K562 (cell line): Measurements from ENCODE around the gene TEX54. TPM values are rescaled to one million over a fixed set of nuclear protein-coding genes. Genes with fewer than 3 reads are reported as not detected.

Experiments used
- ATF6 ChIP-seq: sonication (generic); formaldehyde crosslinking; IDR thresholded peaks from 2 replicates; pipeline ENCODE4 v1.4.0; 2020; ENCODE audit warnings: mild to moderate bottlenecking, missing genetic modification reagents
- CTBP1 ChIP-seq: fragments of 450-650 bp; IDR thresholded peaks from 2 replicates; pipeline ENCODE4 v1.6.1; 2016; ENCODE audit warnings: borderline replicate concordance
- ELF4 ChIP-seq: fragments of 450-650 bp; formaldehyde crosslinking; IDR thresholded peaks from 2 replicates; pipeline ENCODE4 v1.4.0; 2022; ENCODE audit warnings: missing genetic modification characterization
- FOXP1 ChIP-seq: sonication (generic); formaldehyde crosslinking; IDR thresholded peaks from 2 replicates; pipeline ENCODE4 v1.8.0; 2022; ENCODE audit warnings: mild to moderate bottlenecking, missing genetic modification reagents
- GABPB1 ChIP-seq: sonication (generic); formaldehyde crosslinking; IDR thresholded peaks from 2 replicates; pipeline ENCODE4 v1.8.0; 2022; ENCODE audit warnings: mild to moderate bottlenecking, missing genetic modification reagents
- MITF ChIP-seq: IDR thresholded peaks from 2 replicates; pipeline ENCODE4 v1.6.1; 2014; ENCODE audit warnings: antibody characterized with exemption
- NRF1 ChIP-seq, 2 experiments: fragments of 450-650 bp; IDR thresholded peaks in 1 of 2; conservative IDR thresholded peaks in 1 of 2; 2 replicates each; pipeline ENCODE4 v1.6.1; 2014; ENCODE audit warnings: mild to moderate bottlenecking in 2 of 2
- PHB ChIP-seq: fragments of 250-450 bp; sonication (Bioruptor Pico); IDR thresholded peaks from 2 replicates; pipeline ENCODE4 v1.5.0; 2021
- RBM14 ChIP-seq: fragments of 200-400 bp; formaldehyde crosslinking; IDR thresholded peaks from 2 replicates; pipeline ENCODE4 v1.6.1; 2018; ENCODE audit warnings: low read depth, mild to moderate bottlenecking, low read length, moderate library complexity, borderline replicate concordance; ENCODE audit not compliant: insufficient read depth
- SETDB1 ChIP-seq: IDR thresholded peaks from one replicate; pipeline ENCODE4 v1.6.1; 2012; ENCODE audit warnings: low read length, control low read depth, inconsistent platforms
- SNIP1 ChIP-seq: fragments of 450-650 bp; IDR thresholded peaks from 2 replicates; pipeline ENCODE4 v1.7.1; 2017; ENCODE audit warnings: low read depth, mild to moderate bottlenecking
- THAP7 ChIP-seq: fragments of 250-450 bp; sonication (Bioruptor Pico); IDR thresholded peaks from 2 replicates; pipeline ENCODE4 v1.5.0; 2021
- ZBTB11 ChIP-seq, 3 experiments: fragments of 200-800 bp in 1 of 3; fragments of 250-450 bp in 1 of 3; fragments of 450-650 bp in 1 of 3; sonication (Bioruptor Pico) in 1 of 3; sonication (Bioruptor generic) in 1 of 3; formaldehyde crosslinking in 1 of 3; IDR thresholded peaks; 2 replicates each; pipeline versions ENCODE4 v1.6.1 to v1.8.0; 2016 to 2022; ENCODE audit warnings: mild to moderate bottlenecking in 2 of 3, missing genetic modification characterization in 2 of 3, missing compliant biosample characterization in 1 of 3, moderate library complexity in 1 of 3
- ZBTB7A ChIP-seq: IDR thresholded peaks from 2 replicates; pipeline ENCODE4 v1.6.1; 2011; ENCODE audit warnings: low read depth, mild to moderate bottlenecking, low read length, moderate library complexity, borderline replicate concordance; ENCODE audit not compliant: control insufficient read depth
- ZFP36 ChIP-seq: fragments of 150-350 bp; IDR thresholded peaks from 2 replicates; pipeline ENCODE4 v1.6.1; 2018; ENCODE audit warnings: low read length, low read depth; ENCODE audit not compliant: partially characterized antibody
- ZNF347 ChIP-seq: fragments of 450-650 bp; formaldehyde crosslinking; IDR thresholded peaks from 2 replicates; pipeline ENCODE4 v1.4.0; 2020; ENCODE audit warnings: low read depth, mild to moderate bottlenecking, moderate library complexity
- ZNF551 ChIP-seq: fragments of 250-450 bp; sonication (Bioruptor Pico); IDR thresholded peaks from 2 replicates; pipeline ENCODE4 v1.5.0; 2021; ENCODE audit warnings: mild to moderate bottlenecking, moderate library complexity
- ZNF57 ChIP-seq: fragments of 450-650 bp; formaldehyde crosslinking; IDR thresholded peaks from 2 replicates; pipeline ENCODE4 v1.4.0; 2020; ENCODE audit warnings: mild to moderate bottlenecking, moderate library complexity
- ZNF583 ChIP-seq: fragments of 250-450 bp; sonication (Bioruptor Pico); IDR thresholded peaks from 2 replicates; pipeline ENCODE4 v1.4.0; 2020
- ZNF778 ChIP-seq: fragments of 450-650 bp; formaldehyde crosslinking; IDR thresholded peaks from 2 replicates; pipeline ENCODE4 v1.4.0; 2020; ENCODE audit warnings: mild to moderate bottlenecking, moderate library complexity
- polyA plus RNA-seq, 8 experiments: library from polyadenylated mRNA; depleted of rRNA in 4 of 8; stranded (reverse) in 5 of 8; unstranded in 3 of 8; fragments of >200 nt; fragmentation: Nextera tagmentation in 2 of 8; fragmentation: Illumina TruSeq in 1 of 8; extraction: Ambion mirVana in 2 of 8; extraction: Trizol in 1 of 8; gene quantifications; 2 replicates each; pipeline versions ENCODE4 v1.2.1 to v1.2.3, GENCODE V29; 2011 to 2014; ENCODE audit warnings: inconsistent platforms in 1 of 8, missing spikeins in 1 of 8
- total RNA-seq, 7 experiments: library from RNA; depleted of rRNA in 6 of 7; stranded (reverse); fragments of >200 nt in 6 of 7; fragmentation: Illumina TruSeq in 2 of 7; extraction: Trizol in 2 of 7; gene quantifications; 2 replicates each; pipeline versions ENCODE4 v1.2.1 to v1.2.3, GENCODE V29; 2011 to 2021; ENCODE audit warnings: low replicate concordance in 1 of 7

TEX54 gene
- total and polyA plus RNA-seq, 9 of the 15 experiments (the other 6 are each of a cell fraction or from before 2014, with no cell fraction given): not detected

- TF ChIP-seq RBM14 (no peak), ZFP36 (no peak), MITF (no peak), ZBTB7A (peak; percentile 23; the same call in 1 of the 2 replicates), ZNF551 (CRISPR knock-in tag) (no peak), SETDB1 (no peak), ATF6 (CRISPR knock-in tag) (no peak), THAP7 (no peak), GABPB1 (CRISPR knock-in tag) (peak; percentile 96), ZNF347 (CRISPR knock-in tag) (no peak), ZBTB11 (CRISPR knock-in tag; IDR thresholded peaks at IDR 0.05) (peak in 1 of 3 experiments; percentile 90; a peak in 2 of 6 replicates), SNIP1 (no peak), ZNF57 (CRISPR knock-in tag) (no peak), ZNF778 (CRISPR knock-in tag) (no peak), CTBP1 (peak; percentile 5; the same call in 1 of the 2 replicates), PHB (CRISPR knock-in tag) (no peak), FOXP1 (CRISPR knock-in tag) (peak; percentile 71; the same call in 1 of the 2 replicates), NRF1 (conservative IDR thresholded peaks at IDR 0.05 in 1 of 2, IDR thresholded peaks at IDR 0.05 in 1 of 2) (peak; percentile 68 to 75), ELF4 (peak; percentile 87), ZNF583 (CRISPR knock-in tag) (no peak)
Measured at GRCh38 chr11:62831520-62832335, 913 bp downstream of the TEX54 start, which contains the start of gene STX5 (continued).
